GM06990 (cell line): Measurements from ENCODE around the gene DSCAM.

ENCODE experiments used
- DNase-seq: peaks from one replicate; pipeline ENCODE4 v3.0.0-alpha.2; 2011; ENCODE audit not compliant: insufficient read length; ENCODE audit errors: extremely low read depth
- H3K27me3 ChIP-seq: replicated peaks from 2 replicates; pipeline ENCODE4 v1.6.0; 2011; ENCODE audit warnings: low read length; ENCODE audit not compliant: control insufficient read depth, insufficient read depth
- H3K36me3 ChIP-seq: 2 replicates; pipeline ENCODE4 v1.5.1; 2011; ENCODE audit warnings: low read length; ENCODE audit not compliant: control insufficient read depth, insufficient read depth
- H3K4me3 ChIP-seq: replicated peaks from 2 replicates; pipeline ENCODE4 v1.5.1; 2011; ENCODE audit warnings: low read depth, mild to moderate bottlenecking, control low read depth, low read length
- TF ChIP-seq, protein P1 (sequence below): IDR thresholded peaks from 2 replicates; pipeline ENCODE4 v1.5.1; 2011; ENCODE audit warnings: low read length, control low read depth, mild to moderate bottlenecking, inconsistent platforms; ENCODE audit not compliant: insufficient read depth, poor library complexity, severe bottlenecking

The DSCAM gene

DNA sequence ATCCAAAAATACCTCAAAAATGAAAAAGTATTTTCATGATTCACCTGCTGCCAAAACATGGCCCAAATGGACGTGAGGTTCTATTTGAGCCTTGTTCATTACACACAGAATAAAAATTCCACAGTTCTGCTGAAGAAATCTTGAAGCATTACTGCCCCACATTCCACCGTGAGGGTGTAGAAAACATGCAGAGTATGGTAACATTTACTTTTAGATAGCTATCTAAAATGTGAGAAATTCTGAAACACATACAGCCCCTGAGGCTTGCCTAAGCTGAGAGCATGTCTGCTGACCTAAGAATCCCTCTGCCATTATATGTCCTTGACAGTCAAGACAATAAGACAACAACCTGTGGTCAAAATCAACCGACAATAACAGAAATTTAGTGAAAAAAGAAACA lies 186.5 kb downstream of the DSCAM start:
- no peaks in the 10 kb centered on the region for H3K36me3 ChIP-seq
- H3K4me3 ChIP-seq = no peak overlapping the region
- DNase-seq = no peak
- H3K27me3 ChIP-seq = no peaks in the 10 kb centered on the region
- TF ChIP-seq, protein P1, sequence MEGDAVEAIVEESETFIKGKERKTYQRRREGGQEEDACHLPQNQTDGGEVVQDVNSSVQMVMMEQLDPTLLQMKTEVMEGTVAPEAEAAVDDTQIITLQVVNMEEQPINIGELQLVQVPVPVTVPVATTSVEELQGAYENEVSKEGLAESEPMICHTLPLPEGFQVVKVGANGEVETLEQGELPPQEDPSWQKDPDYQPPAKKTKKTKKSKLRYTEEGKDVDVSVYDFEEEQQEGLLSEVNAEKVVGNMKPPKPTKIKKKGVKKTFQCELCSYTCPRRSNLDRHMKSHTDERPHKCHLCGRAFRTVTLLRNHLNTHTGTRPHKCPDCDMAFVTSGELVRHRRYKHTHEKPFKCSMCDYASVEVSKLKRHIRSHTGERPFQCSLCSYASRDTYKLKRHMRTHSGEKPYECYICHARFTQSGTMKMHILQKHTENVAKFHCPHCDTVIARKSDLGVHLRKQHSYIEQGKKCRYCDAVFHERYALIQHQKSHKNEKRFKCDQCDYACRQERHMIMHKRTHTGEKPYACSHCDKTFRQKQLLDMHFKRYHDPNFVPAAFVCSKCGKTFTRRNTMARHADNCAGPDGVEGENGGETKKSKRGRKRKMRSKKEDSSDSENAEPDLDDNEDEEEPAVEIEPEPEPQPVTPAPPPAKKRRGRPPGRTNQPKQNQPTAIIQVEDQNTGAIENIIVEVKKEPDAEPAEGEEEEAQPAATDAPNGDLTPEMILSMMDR = no peak

DNA sequence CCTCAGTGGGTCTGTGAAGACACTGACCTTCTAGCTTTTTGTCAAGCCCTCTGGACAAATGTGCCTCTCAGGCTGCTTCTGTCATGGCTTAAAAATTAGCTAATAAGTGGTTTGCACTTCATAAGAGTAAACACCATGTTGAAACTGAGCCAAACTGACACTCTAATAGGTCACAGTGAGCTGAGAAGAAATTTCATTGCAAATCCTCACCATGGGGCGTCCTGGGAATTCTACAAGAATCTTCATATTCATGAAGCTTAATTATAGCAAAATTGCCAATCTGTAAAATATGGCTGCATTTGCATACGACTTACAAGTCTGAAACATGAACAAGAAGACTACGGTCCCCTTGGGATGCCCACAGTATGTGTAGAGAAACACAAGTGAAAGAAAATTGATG lies 188.6 kb downstream of the DSCAM start:
- Histone ChIP-seq H3K27me3 (no peaks in the 10 kb centered on the region), H3K36me3 (no peaks in the 10 kb centered on the region), H3K4me3 (no peak overlapping the region)
- TF ChIP-seq, protein P1 = no peak
- no peak for DNase-seq

- no peak for DNase-seq
- Histone ChIP-seq H3K36me3 (no peaks in the 10 kb centered on the region), H3K4me3 (no peak overlapping the region), H3K27me3 (no peaks in the 10 kb centered on the region)
- TF ChIP-seq, protein P1 = no peak
Observed at GRCh38 chr21:40652436-40652835, 194.5 kb downstream of the DSCAM start.

GRCh38 chr21:40647706-40648105 lies 199.3 kb downstream of the DSCAM start:
- no peak for DNase-seq
- H3K27me3 ChIP-seq = no peaks in the 10 kb centered on the region
- TF ChIP-seq, protein P1 = no peak
- no peaks in the 10 kb centered on the region for H3K36me3 ChIP-seq
- H3K4me3 ChIP-seq = no peak overlapping the region

GRCh38 chr21:40646651-40647050 lies 200.3 kb downstream of the DSCAM start:
- Histone ChIP-seq H3K27me3 (no peaks in the 10 kb centered on the region), H3K36me3 (no peaks in the 10 kb centered on the region), H3K4me3 (no peak overlapping the region)
- no peak for DNase-seq
- TF ChIP-seq, protein P1 = no peak

DNA sequence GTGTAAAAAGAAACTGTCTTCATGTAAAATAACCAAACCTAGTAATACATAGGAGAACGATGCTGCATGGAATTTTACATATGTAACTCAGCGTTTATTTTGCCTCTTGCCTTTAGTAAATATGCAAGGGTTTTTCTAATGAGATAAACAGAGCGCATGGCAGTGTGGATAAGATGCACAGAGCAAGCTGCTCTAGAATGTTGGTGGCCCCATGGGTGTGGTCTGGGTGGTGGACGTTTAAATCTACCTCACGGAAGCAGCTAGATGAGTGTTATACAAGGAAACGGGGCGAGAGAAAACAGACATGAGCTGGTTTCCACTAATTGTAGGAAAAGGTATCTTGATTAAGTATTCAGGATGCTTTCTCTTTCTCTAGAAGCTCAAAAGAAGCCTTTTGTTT lies 205.9 kb downstream of the DSCAM start:
- Histone ChIP-seq H3K27me3 (no peaks in the 10 kb centered on the region), H3K4me3 (no peak overlapping the region), H3K36me3 (no peaks in the 10 kb centered on the region)
- DNase-seq = no peak
- TF ChIP-seq, protein P1 = no peak
